Activated naive CD4-positive, alpha-beta T cell treated with anti-CD3 and anti-CD28 coated beads, Interleukin-2, amount 50 U/mL, for 72 hours (primary cell): Measurements from ENCODE around the gene LAMC3. TPM values are rescaled to one million over a fixed set of nuclear protein-coding genes. Genes with fewer than 3 reads are reported as not detected.

Experiments used
- ATAC-seq, 2 donors: fragments of 150-1000 bp; cut with Tn5 transposase; 2 replicates each; pipeline ENCODE4 v1.10.0; 2021; ENCODE audit warnings: mild to moderate bottlenecking in 2 of 2, moderate library complexity in 2 of 2
- DNase-seq, 2 donors: peaks; one replicate each; pipeline ENCODE4 v3.0.0; 2021 to 2022; ENCODE audit warnings: low spot score in 2 of 2
- H3K27ac Mint-ChIP-seq, 2 donors: one replicate each; pipeline ENCODE4 v1.8.0; 2022; ENCODE audit warnings: mild to moderate bottlenecking in 2 of 2, mixed read lengths in 2 of 2
- H3K36me3 Mint-ChIP-seq, 2 donors: one replicate each; pipeline ENCODE4 v1.8.0; 2022; ENCODE audit warnings: mixed read lengths in 2 of 2
- H3K9me3 Mint-ChIP-seq, 2 donors: one replicate each; pipeline ENCODE4 v1.8.0; 2022; ENCODE audit warnings: mixed read lengths in 2 of 2
- total RNA-seq, 2 donors: library from RNA; stranded (reverse); gene quantifications; one replicate each; pipeline ENCODE4 v1.2.3, GENCODE V29; 2022

Gene LAMC3
- total RNA-seq, 2 donors from 2014 or later, result 1.0 to 1.1 TPM

DNA sequence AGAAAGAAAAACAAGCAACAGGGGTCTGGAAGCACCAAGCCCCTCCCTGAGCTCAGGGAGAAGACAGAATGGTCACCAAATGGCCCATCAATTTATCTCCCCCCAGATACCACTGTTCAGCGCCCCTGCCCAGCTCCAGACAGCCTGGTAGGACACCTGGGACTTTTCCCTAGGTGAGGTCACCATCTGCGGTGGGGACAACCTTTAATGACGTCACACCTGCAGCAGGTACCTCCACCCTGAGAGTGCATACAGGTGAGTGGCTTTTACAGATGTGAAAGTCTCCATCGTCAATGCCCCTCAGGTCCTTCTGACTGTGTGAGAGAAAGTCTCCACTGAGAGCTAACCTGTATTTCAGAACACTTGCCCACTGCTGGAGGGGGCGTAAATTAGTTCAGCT lies 34.3 kb upstream of the LAMC3 start:
- no peak overlapping the region for H3K27ac Mint-ChIP-seq
- no peaks in the 10 kb centered on the region for H3K9me3 Mint-ChIP-seq
- DNase-seq (no peak), ATAC-seq (no peak)
- no peaks in the 10 kb centered on the region for H3K36me3 Mint-ChIP-seq

DNA sequence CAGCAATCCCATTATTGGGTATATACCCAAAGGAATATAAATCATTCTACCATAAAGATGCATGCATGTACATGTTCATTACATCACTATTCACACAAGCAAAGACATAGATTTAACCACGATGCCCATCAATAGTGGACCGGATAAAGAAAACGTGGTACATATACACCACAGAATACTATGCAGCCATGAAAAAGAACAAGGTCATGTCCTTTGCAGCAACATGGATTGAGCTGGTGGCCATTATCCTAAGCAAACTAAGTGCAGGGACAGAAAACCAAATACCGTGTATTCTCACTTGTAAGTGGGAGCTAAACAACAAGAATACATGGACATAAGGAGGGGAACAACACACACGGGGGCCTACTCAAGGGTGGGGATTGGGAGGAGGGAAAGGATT lies 33.8 kb upstream of the LAMC3 start:
- DNase-seq (no peak), ATAC-seq (no peak)
- Mint-ChIP-seq H3K27ac (no peak overlapping the region), H3K9me3 (no peaks in the 10 kb centered on the region), H3K36me3 (no peaks in the 10 kb centered on the region)

DNA sequence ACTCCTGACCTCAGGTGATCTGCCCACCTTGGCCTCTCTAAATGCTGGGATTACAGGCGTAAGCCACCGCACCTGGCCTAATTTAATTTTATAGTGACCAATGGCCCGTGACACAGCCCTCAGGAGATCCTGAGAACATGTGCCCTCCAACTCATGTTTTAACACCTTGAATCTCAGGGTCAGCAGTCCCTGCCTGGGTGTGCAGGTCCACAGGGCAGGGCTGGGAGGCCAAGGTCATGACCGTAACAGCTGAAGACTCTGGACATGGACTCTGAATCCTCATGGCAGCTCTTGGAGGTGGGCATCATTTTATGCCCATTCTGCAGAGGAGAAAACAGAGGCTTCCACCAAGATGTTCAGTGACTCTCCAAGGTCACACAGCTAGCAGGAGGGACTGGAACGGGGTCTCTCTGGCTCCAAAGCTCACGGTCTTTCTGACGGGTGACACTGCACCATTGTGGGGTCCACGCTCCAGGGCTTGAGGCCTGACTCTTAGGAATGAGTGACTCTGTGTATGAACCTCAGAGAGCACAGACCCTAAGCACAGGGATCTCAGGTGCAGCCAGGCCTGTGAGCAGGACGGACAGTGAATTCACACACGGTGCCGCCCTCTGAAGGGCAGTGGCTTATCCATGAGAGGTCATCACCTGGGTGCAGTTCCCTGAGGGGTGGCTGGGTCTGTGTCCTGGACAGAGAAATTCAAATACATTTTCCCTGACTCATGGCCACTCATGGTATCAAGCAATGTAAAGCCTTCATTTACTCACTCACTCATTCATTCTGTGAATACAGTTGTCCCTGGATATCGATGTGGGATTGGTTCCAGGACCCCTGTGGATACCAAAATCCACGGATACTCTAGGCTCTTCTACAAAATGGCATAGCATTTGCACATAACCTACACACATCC lies 32.8 kb upstream of the LAMC3 start:
- DNase-seq (no peak), ATAC-seq (no peak)
- Mint-ChIP-seq H3K9me3 (no peaks in the 10 kb centered on the region), H3K27ac (no peak overlapping the region), H3K36me3 (no peaks in the 10 kb centered on the region)

DNA sequence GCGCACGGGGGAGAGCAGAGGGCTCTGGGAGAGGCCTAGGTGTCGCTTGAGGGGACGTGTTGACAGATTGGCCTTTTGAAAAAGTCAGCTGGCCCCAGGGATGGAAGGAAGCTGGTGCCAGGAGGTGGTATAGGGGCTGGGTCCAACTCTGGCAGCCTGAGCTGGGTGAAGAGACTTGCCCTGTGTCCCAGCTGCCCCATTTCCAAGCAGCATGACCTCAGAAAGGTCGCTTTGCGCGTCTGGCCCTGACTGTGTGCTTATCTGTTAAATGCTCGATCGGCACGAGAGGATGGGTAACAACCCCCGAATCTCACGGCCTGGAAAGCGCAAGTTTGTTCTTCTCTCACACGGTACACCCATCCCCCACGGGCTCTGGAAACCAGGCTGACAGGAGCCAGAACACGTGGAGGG lies 31.2 kb upstream of the LAMC3 start:
- Mint-ChIP-seq H3K9me3 (no peaks in the 10 kb centered on the region), H3K36me3 (no peaks in the 10 kb centered on the region), H3K27ac (no peak overlapping the region)
- ATAC-seq (no peak), DNase-seq (no peak)

DNA sequence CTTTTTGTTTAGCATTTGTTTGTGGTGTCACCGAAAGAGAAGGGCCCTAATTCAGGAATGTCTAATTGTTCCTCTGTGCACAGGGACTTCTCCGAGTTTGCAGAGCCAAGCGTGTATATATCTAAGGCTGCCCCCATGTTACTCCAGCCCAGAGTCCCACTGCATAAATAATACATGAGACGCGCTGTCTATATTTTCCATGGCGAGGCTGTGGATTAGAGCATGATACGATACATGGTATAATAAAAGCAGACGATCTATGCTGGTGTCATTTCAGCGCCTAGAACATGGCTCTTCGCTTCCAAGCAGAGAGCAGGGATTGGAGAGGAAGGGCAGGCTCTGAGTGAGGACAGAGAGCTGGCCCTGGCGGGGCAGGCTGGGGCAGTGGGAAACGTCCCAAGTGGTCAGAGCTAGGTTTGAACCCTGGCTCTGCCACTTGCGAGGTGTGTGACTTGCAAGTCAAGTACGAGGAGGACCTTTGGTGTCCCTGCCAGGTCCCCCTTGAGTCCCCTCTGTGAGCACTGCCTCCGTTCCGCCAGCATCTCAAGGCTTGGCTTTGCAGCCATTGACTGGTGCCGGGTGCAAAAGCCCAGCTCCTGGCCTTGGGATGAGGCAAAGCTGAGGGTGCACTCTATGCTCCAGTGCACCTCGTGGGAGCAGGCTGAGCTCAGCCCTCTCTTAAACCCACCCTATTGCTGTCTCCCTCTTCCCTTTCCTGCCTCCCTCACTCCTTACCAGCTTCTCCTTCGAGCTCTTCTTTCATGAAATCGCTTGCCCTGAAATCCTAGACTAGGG lies 29.2 kb upstream of the LAMC3 start:
- no peaks in the 10 kb centered on the region for H3K36me3 Mint-ChIP-seq

DNA sequence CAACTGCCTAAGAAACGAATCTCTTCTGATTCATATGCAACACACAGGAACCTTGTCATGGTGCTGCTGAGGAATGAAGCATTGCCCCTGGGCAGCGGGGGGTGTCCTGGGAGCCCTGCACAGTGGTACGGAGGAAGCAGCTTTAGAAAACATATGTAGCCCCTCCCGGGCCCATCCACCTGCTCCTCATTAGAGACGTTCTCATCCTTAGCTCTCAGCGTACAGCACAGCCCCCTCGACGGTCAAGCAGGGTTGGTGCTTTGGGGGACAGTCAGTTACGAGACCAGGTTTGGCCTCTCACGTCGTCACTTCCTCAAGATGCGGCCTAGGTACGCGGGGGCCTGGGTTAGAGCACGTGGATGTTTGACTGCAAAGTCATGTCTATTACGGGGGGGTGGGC lies 28.4 kb upstream of the LAMC3 start:
- DNase-seq, result no peak
- no peak for ATAC-seq
- Mint-ChIP-seq H3K36me3 (no peaks in the 10 kb centered on the region), H3K9me3 (no peaks in the 10 kb centered on the region), H3K27ac (no peak overlapping the region)

More for the DNA sequence above, 29.2 kb upstream of the LAMC3 start:
- DNase-seq, result no peak
- no peak for ATAC-seq
- H3K27ac Mint-ChIP-seq, result no peak overlapping the region
- H3K9me3 Mint-ChIP-seq, result no peaks in the 10 kb centered on the region

DNA sequence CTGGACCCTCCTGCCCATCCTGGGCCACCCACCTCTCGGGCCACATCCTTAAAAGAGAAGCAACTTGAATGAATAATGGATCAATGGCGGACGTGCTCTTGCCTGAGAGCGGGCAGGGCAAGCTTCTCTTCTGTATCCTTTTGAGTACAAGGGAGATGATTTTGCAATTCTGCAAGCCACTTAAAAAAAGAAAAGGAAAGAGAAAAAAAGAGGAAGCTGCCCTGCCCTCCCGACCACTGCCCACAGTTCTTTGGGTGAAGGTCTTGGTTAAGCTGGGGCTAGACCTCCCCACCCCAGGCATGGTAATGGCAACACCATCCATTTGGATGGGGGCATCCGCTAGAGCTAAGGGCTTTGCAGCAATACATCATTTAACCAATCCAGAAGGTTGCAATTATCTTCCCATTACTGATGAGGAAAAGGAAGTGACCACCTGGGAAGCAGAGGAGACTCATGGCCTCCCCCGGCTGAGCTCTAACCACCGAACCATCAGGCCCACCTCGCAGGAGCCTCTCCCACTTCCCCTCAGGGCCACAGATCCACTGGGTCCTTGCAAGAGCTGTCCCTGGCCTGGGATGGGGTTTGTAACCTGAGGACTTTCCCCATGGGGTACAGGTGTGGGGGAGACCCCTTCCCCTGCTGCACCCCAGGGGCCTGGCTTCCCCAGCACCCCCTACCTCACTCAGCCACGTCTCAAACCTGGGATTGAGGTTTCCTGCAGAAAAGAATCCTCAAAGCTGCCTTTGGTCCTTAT lies 27.8 kb upstream of the LAMC3 start:
- Mint-ChIP-seq H3K27ac (no peak overlapping the region), H3K9me3 (no peaks in the 10 kb centered on the region), H3K36me3 (no peaks in the 10 kb centered on the region)
- no peak for DNase-seq
- ATAC-seq, result no peak

DNA sequence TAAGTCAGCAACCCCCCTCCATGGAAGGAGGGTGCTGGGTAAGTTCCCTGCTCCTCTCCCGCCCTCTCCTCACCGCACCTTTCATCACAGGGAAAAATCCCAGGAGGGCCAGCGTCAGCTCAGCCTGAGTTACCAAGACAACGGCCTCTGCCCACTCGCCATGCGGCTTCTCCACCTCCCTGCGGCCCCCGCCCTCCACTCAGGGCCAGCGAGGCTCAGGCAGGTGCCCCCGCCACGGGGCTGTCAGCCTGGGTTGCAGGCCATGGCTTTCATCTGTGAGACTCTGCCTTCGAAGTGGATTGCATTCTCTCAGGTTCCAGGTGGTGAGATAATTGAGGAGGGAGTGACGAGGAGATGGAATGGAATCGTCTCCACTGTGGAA lies 27.2 kb upstream of the LAMC3 start:
- no peak for DNase-seq
- Mint-ChIP-seq H3K36me3 (no peaks in the 10 kb centered on the region), H3K9me3 (no peaks in the 10 kb centered on the region), H3K27ac (no peak overlapping the region)
- ATAC-seq, result no peak

DNA sequence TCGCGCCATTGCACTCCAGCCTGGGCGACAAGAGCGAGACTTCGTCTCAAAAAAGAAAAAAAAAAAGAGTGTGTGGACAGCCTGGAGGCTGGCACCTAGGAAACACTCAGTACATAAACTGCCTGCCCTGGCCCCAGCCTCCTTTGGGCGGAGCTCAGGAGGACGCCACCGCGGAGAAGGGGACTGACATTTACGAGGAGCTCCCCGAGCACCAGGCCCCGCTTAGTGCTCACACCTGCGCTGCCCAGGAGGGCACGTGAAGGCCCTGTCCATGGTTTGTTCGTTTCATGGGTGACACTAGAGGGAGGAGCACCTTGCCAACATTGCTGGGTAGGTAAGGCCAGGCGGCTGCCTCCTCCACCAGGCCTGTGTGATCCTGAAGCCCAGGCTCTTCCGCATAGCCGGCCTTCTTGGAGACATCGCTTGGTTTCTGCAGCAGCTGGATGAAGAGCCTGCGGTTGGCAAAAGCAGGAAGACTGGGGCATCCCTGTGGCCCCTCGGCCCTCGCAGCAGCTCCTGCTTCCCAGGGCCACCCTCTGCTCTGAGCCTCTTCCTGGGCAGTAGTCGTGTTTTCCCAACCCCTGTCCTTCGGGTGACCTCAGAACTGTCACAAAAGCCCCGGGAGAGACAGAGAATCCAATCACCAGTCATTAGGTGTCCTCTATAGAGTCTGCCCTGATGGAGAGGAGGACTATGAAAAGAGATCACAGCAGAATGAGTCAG lies 26.2 kb upstream of the LAMC3 start:
- Mint-ChIP-seq H3K9me3 (no peaks in the 10 kb centered on the region), H3K36me3 (no peaks in the 10 kb centered on the region), H3K27ac (no peak overlapping the region)
- ATAC-seq (no peak), DNase-seq (no peak)

DNA sequence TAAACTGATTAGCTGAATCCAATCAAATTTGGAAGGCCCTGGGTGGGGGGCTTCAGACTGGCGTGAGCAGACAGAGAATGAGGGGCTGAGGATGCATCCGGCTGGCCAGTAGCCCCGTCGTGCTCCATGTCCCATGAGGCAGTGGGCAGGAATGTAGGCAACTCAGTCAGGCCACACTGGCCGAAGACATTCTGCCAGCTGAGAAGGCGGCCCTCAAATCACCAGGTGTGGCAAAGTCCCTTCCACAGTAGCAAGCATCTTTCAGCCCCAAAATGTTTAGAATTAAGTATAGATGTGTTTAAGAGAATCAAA lies 25.7 kb upstream of the LAMC3 start:
- DNase-seq (no peak), ATAC-seq (no peak)
- H3K27ac Mint-ChIP-seq, result no peak overlapping the region
- H3K36me3 Mint-ChIP-seq, result no peaks in the 10 kb centered on the region
- H3K9me3 Mint-ChIP-seq, result no peaks in the 10 kb centered on the region

DNA sequence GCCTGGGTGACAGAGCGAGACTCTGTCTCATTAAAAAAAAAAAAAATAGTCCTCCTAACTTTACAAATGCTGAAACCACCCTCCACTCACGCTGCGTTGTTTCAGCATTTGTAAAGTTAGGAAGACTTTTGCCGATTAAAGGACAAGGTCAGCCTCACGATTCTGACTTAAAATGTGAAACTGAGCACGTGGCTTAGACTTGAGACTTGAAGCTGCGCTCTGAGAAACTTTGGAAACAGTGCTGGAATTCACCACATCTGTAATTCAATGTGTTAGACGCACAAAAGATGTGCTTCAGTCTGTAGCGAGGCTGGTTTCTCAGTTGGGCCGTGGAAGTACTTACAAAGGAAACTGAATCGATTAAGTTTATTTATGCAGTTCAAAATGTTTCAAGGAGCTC lies 25.0 kb upstream of the LAMC3 start:
- no peak for DNase-seq
- H3K9me3 Mint-ChIP-seq, result no peaks in the 10 kb centered on the region
- H3K36me3 Mint-ChIP-seq, result no peaks in the 10 kb centered on the region
- ATAC-seq, result no peak
- no peak overlapping the region for H3K27ac Mint-ChIP-seq

DNA sequence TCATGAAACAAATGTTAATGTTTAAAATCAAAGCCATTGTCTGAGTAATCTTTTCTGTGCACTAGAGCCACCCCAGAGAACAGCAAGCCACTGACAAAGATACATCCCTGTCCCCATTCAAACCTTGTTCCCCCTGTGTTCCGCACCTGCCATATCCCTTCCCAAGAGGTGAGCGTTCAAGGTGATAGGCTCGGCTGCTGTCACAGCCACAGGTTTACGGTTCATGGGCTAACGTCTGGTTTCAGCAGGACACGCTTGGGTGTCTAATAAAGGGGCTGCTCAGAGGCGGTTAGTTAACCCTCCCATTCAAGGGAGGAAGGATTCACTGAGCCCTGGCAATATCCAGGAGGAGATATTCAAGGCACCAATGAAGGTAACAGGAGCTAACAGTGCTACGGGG lies 24.5 kb upstream of the LAMC3 start:
- ATAC-seq (no peak), DNase-seq (no peak)
- H3K9me3 Mint-ChIP-seq, result no peaks in the 10 kb centered on the region
- H3K27ac Mint-ChIP-seq, result no peak overlapping the region
- no peaks in the 10 kb centered on the region for H3K36me3 Mint-ChIP-seq

DNA sequence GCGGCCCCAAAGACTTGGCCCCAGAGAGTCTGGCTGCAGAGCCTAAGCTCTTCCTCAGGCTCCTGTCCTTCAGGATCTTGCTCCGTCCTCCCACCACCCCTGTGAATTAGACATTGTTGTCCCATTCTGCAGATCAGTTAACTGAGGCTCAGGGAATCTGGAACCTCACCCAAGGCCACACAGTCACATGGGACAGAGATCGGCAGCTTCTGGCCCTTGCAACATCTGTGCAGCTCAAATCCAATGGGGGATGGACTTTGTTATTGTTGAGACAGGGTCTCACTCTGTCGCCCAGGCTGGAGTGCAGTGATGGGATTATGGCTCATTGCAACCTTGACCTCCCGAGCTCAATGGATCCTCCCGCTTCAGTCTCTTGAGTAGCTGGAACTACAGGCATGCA lies 23.9 kb upstream of the LAMC3 start:
- Mint-ChIP-seq H3K9me3 (no peaks in the 10 kb centered on the region), H3K27ac (no peak overlapping the region), H3K36me3 (no peaks in the 10 kb centered on the region)
- ATAC-seq, result no peak
- DNase-seq, result no peak

DNA sequence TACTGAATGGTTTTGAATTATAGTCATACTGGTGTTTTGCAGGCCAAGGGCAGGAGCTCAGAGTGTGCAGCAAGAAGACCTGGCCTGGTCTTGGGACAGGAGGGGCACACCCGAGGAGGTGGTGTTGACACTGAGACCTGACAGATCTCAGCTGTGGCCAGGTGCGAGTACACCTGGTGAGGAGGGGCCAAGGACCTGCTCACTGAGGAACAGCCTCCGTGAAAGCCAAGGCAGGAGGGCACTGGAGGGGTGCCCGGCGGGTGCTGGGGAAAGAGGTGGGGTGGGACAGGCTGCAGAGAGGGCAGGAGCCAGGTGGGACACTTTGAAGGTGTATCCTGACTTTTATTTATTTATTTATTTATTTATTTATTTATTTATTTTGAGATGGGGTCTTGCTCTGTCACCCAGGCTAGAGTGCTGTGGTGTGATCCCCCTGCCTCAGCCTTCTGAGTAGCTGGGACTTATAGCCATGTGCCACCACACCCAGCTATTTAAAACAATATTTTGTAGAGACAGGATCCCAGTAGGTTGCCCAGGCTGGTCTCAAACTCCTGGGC lies 23.3 kb upstream of the LAMC3 start:
- no peak overlapping the region for H3K27ac Mint-ChIP-seq
- no peaks in the 10 kb centered on the region for H3K36me3 Mint-ChIP-seq
- no peak for ATAC-seq
- no peaks in the 10 kb centered on the region for H3K9me3 Mint-ChIP-seq
- DNase-seq, result no peak

DNA sequence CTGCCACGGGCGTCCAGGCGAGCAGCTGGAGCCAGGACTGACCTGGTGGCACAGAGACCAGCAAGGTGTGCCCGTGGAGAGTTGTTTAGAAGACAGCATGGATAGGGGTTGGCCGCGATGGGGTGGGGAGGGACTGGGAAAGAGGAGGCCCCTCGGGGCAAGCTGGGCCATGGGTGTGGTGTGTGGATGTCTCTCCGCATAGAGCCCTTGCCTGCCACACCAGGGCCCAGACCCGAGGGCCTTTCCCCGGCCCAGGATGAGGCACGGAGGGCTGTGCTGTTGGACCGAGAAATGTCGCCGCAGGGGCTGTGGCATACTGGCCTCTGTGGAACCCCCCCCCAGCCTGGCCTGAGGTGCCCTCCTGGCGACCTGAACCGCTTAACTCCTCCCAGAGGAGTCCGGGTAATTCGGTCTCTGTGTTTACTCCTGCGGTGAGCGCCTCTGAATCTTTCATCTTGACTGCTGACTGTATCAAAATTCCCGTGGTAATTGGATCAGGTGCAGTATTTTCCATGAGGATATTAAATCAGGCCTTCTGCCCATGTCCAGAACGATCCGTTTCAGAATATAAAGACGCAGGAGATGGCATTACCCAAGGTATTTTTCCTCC lies 22.5 kb upstream of the LAMC3 start:
- Mint-ChIP-seq H3K9me3 (no peaks in the 10 kb centered on the region), H3K36me3 (no peaks in the 10 kb centered on the region), H3K27ac (no peak overlapping the region)
- DNase-seq (no peak), ATAC-seq (no peak)

DNA sequence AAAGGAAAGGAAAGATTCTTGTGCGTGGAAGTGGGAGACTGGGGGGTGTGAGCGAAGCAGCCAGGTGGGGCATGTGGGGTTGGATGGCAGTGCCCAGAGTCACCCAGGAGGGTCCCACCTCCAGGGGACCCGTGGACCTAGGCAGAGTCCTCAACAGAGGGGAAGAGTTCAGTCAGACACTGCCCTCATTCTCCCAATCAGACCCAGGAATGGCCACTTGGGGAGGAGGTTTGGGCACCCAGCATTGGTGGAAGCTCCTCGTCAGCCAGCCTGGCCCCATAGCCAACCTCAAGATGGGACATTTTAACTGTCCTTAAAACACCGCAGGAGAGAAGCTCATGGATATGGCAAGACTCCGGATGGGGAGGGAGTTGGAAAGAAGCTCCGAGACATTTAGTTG lies 21.9 kb upstream of the LAMC3 start:
- DNase-seq (no peak), ATAC-seq (no peak)
- Mint-ChIP-seq H3K9me3 (no peaks in the 10 kb centered on the region), H3K27ac (no peak overlapping the region), H3K36me3 (no peaks in the 10 kb centered on the region)
